Measurements from ENCODE around the gene SECTM1. TPM values are rescaled to one million over a fixed set of nuclear protein-coding genes. Genes with fewer than 3 reads are reported as not detected.

SECTM1 gene
- total and polyA plus RNA-seq, 9 of the 15 experiments (the other 6 are each of a cell fraction or from before 2014, with no cell fraction given) = 0.11 to 0.46 (median 0.18) TPM; not detected in 6

GRCh38 chr17:82367724-82368524 lies 34.4 kb upstream of the SECTM1 start (continued):
- no peak for TF ChIP-seq RBM22 (IDR thresholded peaks at IDR 0.05; ENCODE audit: low read depth, low read length, poor library complexity, severe bottlenecking)
- 0 out of 2 replicates have a peak, but pooled peaks have one; percentile 23 for TF ChIP-seq ZNF175 (CRISPR knock-in tag; IDR thresholded peaks at IDR 0.05; ENCODE audit: low read depth)
- TF ChIP-seq SETDB1 (IDR thresholded peaks at IDR 0.05; ENCODE audit: low read length) = no peak
- no peak for TF ChIP-seq GTF2E2 (tag; IDR thresholded peaks at IDR 0.05)
- TF ChIP-seq ZKSCAN1 (IDR thresholded peaks at IDR 0.05; ENCODE audit: low read depth, low read length) = no peak
- TF ChIP-seq FOXA3 (CRISPR knock-in tag; conservative IDR thresholded peaks at IDR 0.05 in 1 of 2, IDR thresholded peaks at IDR 0.05 in 1 of 2) = no peak
- TF ChIP-seq KDM1A (IDR thresholded peaks at IDR 0.05) = no peak
- TF ChIP-seq RBM39 (optimal IDR thresholded peaks at IDR 0.05; ENCODE audit: low read depth, low read length) = no peak
- TF ChIP-seq ZNF609 (CRISPR knock-in tag; IDR thresholded peaks at IDR 0.05; ENCODE audit: borderline replicate concordance) = no peak
- peak; percentile 98 for TF ChIP-seq MBD2 (IDR thresholded peaks at IDR 0.05; ENCODE audit: borderline replicate concordance, low read depth)
- TF ChIP-seq ZNF384 (IDR thresholded peaks at IDR 0.05; ENCODE audit: low read depth, low read length) = no peak
- no peak for TF ChIP-seq HMG20B (CRISPR knock-in tag; IDR thresholded peaks at IDR 0.05)
- no peak for TF ChIP-seq RB1 (IDR thresholded peaks at IDR 0.05; ENCODE audit: low read depth)
- TF ChIP-seq DPF2 (IDR thresholded peaks at IDR 0.05) = no peak; the same call in 1 of the 2 replicates
- TF ChIP-seq L3MBTL2 (IDR thresholded peaks at IDR 0.05) = peak; percentile 62; the same call in 1 of the 2 replicates
- TF ChIP-seq SNRNP70 (optimal IDR thresholded peaks at IDR 0.05; ENCODE audit: low read depth, low read length) = no peak
- no peak for TF ChIP-seq ZFP30 (CRISPR knock-in tag; IDR thresholded peaks at IDR 0.05; ENCODE audit: borderline replicate concordance)
- TF ChIP-seq SMARCA4 (IDR thresholded peaks at IDR 0.05) = no peak
- TF ChIP-seq ZKSCAN8 (CRISPR knock-in tag; IDR thresholded peaks at IDR 0.05) = no peak
- TF ChIP-seq ZNF695 (CRISPR knock-in tag; IDR thresholded peaks at IDR 0.05) = no peak
- TF ChIP-seq, protein P1, sequence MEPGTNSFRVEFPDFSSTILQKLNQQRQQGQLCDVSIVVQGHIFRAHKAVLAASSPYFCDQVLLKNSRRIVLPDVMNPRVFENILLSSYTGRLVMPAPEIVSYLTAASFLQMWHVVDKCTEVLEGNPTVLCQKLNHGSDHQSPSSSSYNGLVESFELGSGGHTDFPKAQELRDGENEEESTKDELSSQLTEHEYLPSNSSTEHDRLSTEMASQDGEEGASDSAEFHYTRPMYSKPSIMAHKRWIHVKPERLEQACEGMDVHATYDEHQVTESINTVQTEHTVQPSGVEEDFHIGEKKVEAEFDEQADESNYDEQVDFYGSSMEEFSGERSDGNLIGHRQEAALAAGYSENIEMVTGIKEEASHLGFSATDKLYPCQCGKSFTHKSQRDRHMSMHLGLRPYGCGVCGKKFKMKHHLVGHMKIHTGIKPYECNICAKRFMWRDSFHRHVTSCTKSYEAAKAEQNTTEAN (CRISPR knock-in tag; IDR thresholded peaks at IDR 0.05) = no peak
- no peak for TF ChIP-seq TOE1 (IDR thresholded peaks at IDR 0.05; ENCODE audit: borderline replicate concordance)
- no peak for TF ChIP-seq TOE1 (CRISPR knock-in tag; IDR thresholded peaks at IDR 0.05; ENCODE audit: borderline replicate concordance, low read depth)
